ENCODE measurements around the gene CRYGN.

Gene CRYGN

DNA sequence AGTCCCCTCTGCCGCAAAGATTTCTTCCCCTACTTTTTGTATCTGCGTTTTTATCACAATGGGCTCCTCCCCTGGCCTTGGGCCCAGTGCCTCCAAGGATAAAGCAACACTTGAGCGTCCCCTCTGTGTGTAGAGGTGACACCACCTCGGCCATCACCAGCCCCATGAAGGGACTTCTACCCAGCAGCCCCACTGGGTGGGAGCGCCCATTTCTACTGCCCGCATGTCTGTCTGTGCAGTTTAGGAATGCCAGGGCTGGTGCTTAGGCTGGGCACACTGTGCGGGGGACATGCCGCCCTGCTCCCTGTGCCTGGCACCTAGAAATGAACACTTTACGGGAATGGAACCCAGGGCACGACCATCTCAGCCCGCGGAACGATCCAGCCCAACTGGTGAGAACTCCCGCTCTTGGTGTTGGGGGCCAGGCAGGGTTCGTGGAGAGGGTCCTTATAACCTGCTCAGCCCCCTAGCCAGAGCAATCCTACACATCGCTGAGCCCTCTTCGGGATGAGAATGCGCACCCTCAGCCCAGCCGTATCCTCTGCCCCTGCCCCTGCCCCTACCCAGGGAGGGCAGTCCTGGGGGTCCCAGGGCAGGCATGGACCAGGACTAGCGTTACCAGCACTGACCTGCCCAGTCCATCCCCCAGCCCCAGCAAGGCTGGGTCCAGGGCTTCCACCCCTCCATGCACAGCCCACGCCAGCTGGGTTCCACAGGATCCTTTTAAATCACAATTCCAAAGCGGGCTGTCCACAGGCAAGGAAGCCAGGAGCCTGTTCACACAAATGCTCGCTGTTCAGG is 12.8 kb downstream of the CRYGN start:
- DNase-seq (ENCODE audit: low spot score): no peak

GRCh38 chr7:151426441-151426903 is 13.5 kb downstream of the CRYGN start:
- DNase-seq (ENCODE audit: low spot score): no peak

DNA sequence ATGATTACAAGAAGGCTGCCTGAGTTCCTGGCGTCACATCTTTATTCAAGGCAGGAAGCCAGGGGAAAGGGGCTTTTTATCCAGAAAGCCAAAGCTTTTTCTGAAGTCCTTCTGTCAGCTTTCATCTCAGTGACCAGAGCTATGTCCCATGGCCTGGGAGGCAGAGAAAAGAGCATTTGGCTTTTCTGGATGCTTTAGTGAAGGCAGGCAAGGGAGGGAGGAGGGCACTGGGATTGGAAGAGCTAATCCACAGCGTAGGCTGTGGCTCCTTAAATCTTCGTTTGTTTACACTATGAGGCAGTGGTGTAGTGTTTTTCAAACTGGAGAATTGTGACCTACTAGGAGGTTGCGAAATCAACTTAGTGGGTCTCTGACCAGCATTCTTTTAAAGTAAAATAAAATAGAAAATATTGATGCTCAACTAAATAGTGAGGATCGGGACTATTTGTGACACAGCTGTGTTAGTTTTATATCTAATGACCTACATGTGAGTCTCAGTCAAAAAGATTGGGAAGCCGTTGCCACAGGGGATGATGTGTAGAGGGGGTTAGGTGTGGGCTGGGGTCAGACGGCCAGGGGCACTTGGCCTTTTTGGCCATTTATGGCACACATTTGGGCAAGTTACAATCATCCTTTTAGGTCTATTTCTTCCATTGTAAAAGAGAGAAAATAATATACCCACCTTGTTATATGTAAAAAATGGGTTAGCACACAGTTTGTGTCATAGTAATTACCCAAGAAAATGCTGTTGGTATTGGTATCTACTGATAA is 14.1 kb downstream of the CRYGN start:
- DNase-seq (ENCODE audit: low spot score): no peak

- DNase-seq (ENCODE audit: low spot score): no peak
These were observed 15.1 kb downstream of the CRYGN start for GRCh38 chr7:151424799-151425198.

GRCh38 chr7:151423936-151424335 is 16.0 kb downstream of the CRYGN start:
- no peak for DNase-seq (ENCODE audit: low spot score)

- DNase-seq (ENCODE audit: low spot score): no peak
These were observed 16.7 kb downstream of the CRYGN start for GRCh38 chr7:151423226-151423625.

GRCh38 chr7:151422212-151422611 is 17.7 kb downstream of the CRYGN start:
- no peak for DNase-seq (ENCODE audit: low spot score)

DNA sequence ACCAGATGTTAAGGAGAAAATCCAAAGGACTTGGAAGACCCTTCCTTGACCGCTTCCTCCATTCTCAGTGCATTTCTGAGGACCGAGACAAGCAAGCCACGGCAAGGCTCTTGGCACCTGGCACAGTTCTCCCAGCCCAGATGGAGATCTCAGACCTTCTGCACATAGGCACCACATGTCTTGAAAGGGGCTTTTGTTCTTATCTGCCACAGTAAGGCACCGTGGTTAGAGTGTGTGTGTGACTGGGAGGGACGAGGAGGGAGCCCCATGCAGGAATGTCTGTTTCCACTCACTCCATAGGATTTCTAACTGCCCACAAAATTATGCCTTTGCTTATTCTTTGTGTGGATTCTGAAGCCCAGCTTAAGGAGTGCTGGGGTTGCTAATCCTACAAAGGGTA is 19.8 kb downstream of the CRYGN start:
- DNase-seq (ENCODE audit: low spot score): no peak

GRCh38 chr7:151416941-151417315 is 23.0 kb downstream of the CRYGN start:
- no peak for DNase-seq (ENCODE audit: low spot score)

DNA sequence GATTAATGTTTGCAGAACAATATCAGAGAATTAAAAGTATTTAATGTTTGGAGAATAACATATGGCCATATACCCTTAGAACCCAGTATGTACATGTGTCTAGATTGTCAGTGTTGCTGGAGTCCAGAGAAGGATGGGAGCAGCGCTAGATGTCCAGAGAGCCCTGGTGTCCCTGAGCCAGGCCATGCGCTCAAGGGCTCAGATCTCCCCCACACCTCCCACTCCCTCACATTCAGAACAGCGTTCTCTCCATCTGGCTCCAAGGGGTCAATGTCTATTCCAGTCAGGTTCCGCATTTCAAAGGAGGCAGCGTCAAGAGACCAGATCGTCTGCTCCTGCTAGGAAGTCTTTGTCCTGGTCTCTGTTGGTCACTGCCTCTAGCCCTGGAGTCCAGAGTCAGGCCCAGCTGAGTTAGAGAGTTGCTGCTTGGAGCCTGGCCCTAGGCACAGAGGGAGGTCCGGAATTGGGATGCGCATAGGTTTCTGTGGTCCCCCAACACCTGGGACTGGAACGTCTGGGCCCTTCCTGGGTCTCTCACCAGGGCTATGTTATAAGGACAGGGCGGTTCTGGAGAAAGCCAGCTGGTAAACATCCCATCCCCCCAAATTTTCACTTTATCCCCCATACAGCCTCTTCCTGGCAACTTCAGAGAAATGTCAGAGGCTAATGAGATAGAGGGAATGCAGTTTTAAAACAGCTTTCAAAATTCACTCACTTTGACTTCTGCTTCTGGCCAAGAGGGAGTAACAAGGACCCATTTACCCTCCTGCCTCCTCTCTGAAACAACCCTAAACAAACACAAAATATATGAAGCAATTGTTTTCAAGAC is 23.6 kb downstream of the CRYGN start:
- no peak for DNase-seq (ENCODE audit: low spot score)

DNA sequence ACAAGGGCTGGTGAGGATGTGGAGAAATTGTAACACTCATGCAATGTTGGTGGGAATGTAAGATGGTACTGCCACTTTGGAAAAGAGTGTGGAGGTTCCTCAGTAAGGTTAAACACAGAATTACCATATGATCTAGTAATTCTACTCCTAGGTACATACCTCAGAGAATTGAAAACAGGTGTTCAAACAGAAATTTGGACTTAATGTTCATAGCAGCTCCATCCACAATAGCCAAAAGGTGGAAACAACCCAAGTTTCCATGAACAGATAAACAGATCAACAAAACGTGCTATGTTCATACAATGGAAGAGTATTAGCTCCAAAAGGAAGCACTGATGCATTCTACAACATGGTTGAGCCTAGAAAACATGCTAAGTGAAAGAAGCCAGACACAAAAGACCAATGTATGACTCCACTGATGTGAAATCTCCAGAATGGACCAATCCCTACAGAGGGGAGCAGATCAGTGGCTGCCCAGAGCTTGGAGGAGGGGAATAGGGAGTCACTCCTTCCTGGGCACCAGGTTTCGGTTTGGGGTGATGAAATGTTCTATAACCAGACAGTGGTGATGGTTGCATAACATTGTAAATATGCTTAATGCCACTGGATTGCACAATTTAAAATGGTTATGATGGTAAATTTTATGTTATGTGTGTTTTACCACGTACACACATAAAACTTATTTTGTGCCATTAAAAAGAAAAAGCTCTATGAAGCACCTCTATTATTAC is 24.4 kb downstream of the CRYGN start:
- DNase-seq (ENCODE audit: low spot score): no peak

- no peak for DNase-seq (ENCODE audit: low spot score)
These were observed 26.7 kb downstream of the CRYGN start for GRCh38 chr7:151413241-151413640.

DNA sequence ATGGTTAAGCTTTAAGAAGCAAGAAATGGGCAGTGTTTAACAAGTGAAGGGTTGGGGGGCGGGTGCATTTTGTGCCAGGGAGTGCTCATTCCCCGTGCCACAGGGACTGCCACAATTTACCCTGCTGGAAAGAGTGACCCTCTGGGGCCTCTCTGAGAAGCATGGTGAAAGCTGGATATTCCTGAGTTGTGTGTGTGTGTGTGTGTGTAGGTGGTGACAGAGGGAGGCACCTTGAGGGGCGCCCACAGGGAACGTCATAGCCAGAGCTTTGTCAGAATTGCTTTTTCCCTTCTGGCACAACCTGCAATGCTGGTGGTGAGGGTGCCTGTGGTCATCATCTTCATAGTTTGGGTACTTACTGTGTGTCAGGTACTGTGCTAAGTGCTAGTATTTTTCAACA is 27.6 kb downstream of the CRYGN start:
- no peak for DNase-seq (ENCODE audit: low spot score)

- DNase-seq (ENCODE audit: low spot score): no peak
These were observed 28.4 kb downstream of the CRYGN start for GRCh38 chr7:151411551-151411950.

- DNase-seq (ENCODE audit: low spot score): no peak
These were observed 29.2 kb downstream of the CRYGN start for GRCh38 chr7:151410405-151411390.

- DNase-seq (ENCODE audit: low spot score): no peak
These were observed 30.1 kb downstream of the CRYGN start, which contains the start of gene WDR86 for GRCh38 chr7:151409667-151410404. Gene WDR86 (minus strand): TSS chr7:151410038. CDS start chr7:151409589, 449 bp downstream.

DNA sequence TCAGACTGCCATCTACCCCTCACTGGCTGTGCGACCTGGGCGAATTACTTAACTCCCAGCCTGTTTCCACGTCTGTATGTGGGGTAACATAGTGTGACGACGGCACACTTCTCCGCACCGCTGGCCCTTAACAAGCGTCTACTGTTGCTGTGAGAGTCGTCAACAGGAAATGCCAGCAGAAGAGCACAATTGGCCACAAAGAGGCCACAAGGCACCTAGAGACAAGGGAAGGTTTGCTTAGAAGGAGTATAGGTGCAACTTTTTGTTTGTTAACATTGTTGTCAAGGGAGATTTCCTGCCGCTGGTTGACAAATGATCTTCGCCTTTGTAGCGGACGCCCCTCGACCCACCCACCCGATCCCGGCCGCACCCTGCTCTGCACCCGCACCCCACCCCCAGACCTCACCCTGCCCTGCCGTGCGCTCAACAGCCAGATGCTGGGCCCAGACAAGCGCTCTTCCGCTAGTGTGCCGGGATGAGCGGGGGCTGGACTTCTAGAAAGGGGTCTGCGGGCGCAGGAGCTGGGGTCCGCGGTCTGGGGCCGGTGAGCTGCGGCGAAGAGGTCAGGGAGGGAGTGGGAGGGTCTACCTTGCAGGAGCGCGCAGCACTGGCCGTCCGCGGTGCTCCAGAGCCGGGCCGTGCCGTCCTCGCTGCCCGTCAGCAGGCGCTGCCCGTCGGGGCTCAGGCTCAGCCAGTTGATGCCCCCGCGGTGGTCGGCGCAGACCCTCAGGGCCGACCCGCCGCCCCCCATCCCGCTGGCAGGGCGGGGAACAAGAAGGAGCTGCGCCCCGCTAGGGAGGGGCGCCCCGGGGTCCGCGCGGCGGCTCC is 30.9 kb downstream of the CRYGN start:
- DNase-seq (ENCODE audit: low spot score): no peak

DNA sequence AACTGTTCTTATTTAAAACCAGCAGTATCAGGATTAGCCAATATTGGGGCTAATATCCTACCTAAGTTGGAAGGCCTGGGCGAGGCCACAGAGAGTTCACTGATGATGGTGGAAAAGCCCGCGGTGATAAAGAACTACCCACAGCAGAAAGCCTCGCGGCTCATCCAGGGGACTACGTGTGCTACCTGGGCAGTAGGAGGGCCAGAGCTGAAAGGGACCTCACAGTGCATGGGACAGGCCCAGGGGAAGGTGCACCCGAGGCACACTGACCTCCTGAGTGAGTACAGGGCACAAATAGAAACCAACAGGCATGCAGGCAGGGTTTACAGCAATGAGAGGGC is 31.5 kb downstream of the CRYGN start:
- no peak for DNase-seq (ENCODE audit: low spot score)
